GM06990 (cell line): ENCODE data around the gene PLB1.

Source experiments
- DNase-seq: peaks from one replicate; pipeline ENCODE4 v3.0.0-alpha.2; 2011; ENCODE audit not compliant: insufficient read length; ENCODE audit errors: extremely low read depth
- H3K27me3 ChIP-seq: replicated peaks from 2 replicates; pipeline ENCODE4 v1.6.0; 2011; ENCODE audit warnings: low read length; ENCODE audit not compliant: control insufficient read depth, insufficient read depth
- H3K36me3 ChIP-seq: 2 replicates; pipeline ENCODE4 v1.5.1; 2011; ENCODE audit warnings: low read length; ENCODE audit not compliant: control insufficient read depth, insufficient read depth
- H3K4me3 ChIP-seq: replicated peaks from 2 replicates; pipeline ENCODE4 v1.5.1; 2011; ENCODE audit warnings: low read depth, mild to moderate bottlenecking, control low read depth, low read length
- TF ChIP-seq, protein P1 (sequence below): IDR thresholded peaks from 2 replicates; pipeline ENCODE4 v1.5.1; 2011; ENCODE audit warnings: low read length, control low read depth, mild to moderate bottlenecking, inconsistent platforms; ENCODE audit not compliant: insufficient read depth, poor library complexity, severe bottlenecking

The PLB1 gene

DNA sequence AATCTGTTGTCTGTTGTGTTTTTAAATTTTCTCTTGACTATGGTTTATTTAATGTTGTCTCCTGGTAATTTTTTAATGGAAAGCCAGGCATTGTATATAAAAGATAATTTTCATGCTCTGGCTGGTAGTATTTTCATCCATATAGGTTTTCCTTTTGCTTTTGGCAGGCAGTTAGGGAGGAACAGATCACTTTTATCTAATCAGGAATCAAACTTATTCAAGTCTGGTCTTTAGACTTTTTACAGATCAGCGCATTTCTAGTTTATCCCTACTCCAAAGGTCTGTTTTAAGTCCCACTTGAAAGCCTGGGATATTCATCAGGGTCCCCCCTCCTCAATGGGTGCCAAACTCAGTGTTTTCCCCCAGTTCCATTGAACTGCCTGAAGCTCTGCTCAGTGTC lies 17.2 kb downstream of the PLB1 start:
- no peaks in the 10 kb centered on the region for H3K36me3 ChIP-seq
- no peak for DNase-seq
- H3K27me3 ChIP-seq: no peaks in the 10 kb centered on the region
- H3K4me3 ChIP-seq: no peak overlapping the region
- TF ChIP-seq, protein P1, sequence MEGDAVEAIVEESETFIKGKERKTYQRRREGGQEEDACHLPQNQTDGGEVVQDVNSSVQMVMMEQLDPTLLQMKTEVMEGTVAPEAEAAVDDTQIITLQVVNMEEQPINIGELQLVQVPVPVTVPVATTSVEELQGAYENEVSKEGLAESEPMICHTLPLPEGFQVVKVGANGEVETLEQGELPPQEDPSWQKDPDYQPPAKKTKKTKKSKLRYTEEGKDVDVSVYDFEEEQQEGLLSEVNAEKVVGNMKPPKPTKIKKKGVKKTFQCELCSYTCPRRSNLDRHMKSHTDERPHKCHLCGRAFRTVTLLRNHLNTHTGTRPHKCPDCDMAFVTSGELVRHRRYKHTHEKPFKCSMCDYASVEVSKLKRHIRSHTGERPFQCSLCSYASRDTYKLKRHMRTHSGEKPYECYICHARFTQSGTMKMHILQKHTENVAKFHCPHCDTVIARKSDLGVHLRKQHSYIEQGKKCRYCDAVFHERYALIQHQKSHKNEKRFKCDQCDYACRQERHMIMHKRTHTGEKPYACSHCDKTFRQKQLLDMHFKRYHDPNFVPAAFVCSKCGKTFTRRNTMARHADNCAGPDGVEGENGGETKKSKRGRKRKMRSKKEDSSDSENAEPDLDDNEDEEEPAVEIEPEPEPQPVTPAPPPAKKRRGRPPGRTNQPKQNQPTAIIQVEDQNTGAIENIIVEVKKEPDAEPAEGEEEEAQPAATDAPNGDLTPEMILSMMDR: no peak

DNA sequence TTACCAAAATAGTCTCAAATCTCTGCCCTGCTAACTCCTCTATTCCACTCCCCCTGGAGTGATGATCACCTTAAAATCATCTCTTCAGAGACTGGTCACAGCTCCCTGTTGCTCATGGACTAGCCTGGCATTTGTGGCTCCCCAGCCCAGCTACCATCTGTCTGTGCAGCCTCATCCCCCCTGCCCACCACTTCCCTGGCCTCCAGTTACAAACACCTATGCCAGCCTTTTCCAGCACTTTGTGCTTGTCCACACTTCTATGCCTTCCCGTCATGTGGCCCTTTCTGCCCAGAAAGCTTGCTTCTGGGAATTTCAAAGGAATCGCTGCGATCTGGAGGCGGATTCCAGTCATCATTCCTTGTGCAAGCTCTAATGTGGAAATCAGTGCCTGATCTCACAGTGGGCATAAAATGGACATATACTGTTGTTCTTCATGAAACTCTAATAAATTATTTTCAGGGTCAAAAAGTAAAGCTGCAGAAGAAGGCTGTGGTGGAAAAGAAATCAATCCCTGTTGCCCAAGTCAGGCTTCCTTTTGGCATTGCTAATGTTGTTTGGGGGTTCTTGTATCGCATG lies 19.4 kb downstream of the PLB1 start:
- H3K4me3 ChIP-seq: no peak overlapping the region
- TF ChIP-seq, protein P1: no peak
- DNase-seq: no peak

DNA sequence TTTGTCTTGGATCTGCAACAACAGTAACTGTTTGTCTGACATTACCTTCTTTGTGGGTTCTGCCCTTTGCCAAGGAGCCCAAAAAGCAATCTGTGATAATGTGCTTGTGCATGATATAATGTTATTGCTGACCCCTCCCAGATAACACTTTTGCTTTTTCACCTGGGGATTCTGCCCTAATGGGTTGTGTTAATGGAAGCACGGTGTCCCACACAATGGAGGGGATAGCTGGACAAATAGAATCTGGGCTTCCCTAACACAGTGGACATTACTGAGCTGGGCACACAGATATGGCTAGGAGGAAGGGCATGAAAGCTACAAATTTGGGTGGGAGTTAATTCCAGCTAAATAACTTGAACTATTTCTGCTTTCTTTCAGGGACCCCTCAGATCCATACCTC lies 20.6 kb downstream of the PLB1 start:
- H3K4me3 ChIP-seq: no peak overlapping the region
- TF ChIP-seq, protein P1: no peak
- DNase-seq: no peak
- no peaks in the 10 kb centered on the region for H3K27me3 ChIP-seq
- H3K36me3 ChIP-seq: no peaks in the 10 kb centered on the region

More for the DNA sequence above, 19.4 kb downstream of the PLB1 start:
- H3K27me3 ChIP-seq: no peaks in the 10 kb centered on the region
- no peaks in the 10 kb centered on the region for H3K36me3 ChIP-seq

DNA sequence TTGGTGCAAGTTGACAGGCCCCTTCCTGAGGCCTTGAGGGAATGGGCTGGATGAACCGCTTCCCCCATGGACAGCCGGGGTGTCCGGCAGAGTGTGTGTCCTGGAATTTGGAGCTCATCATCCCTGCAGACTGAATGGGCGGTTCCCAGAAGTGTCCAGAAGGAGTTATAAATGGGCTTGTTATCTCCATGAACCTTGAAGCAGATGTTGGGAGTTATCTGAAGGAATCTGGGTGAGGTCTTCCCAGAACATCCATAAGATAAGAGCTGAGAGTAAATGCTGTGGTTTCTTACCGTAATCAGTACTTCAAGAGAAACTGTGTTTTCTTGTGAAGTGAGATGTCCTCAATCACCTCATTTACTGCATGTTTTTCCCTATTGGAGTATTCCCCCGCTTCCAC lies 21.1 kb downstream of the PLB1 start:
- Histone ChIP-seq H3K27me3 (no peaks in the 10 kb centered on the region), H3K4me3 (no peak overlapping the region), H3K36me3 (no peaks in the 10 kb centered on the region)
- DNase-seq: no peak
- TF ChIP-seq, protein P1: no peak

DNA sequence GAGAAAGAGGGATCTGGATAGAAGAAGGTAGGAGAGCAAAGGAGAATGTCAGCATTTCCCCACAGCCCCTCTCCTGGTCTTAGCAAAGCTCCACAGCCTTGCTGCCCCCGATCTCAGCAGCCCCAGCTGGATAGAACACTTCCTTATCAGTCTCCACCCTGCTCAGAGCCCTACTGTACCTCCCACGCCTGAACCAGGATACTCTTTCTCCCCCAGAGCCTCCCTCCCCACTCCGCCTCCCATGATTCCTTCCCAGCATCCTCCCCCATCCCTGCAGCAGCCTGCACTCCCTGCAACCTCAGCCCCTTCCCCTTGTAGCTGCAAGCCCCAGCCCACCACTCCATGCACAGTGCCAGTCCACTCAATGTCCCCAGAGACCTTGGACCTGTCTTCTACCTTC lies 25.8 kb downstream of the PLB1 start:
- Histone ChIP-seq H3K4me3 (no peak overlapping the region), H3K27me3 (no peaks in the 10 kb centered on the region; the same call in 1 of the 2 replicates), H3K36me3 (no peaks in the 10 kb centered on the region)
- TF ChIP-seq, protein P1: no peak
- DNase-seq: no peak

DNA sequence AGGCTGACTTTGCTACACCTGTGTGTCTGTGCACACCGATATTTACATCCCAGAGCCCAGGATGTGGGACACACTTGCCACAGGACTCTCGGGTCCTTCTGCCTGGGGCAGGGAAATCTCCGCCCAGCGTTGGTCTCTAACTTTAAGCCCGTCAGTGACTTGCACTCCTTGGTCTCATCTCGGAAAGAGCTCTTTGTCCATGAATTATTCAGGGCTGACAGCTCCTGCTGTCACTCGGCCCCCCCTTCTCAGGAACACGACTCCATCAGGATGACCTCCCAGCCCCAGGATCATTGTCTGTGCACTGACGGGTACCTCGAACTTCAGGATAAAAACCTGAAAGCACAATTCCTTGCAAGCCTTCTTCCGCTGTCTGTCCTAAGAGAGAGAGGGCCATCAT lies 26.6 kb downstream of the PLB1 start:
- no peak for DNase-seq
- no peak overlapping the region for H3K4me3 ChIP-seq
- TF ChIP-seq, protein P1: no peak
- no peaks in the 10 kb centered on the region for H3K36me3 ChIP-seq
- H3K27me3 ChIP-seq: no peaks in the 10 kb centered on the region; the same call in none of the 2 replicates
